ENCODE measurements around the gene RSL24D1.
"Not testable (repeated sequence)": the region's sequence is repeated elsewhere in the genome, so short reads cannot be mapped to it uniquely, and the experiment has no call there.

Gene RSL24D1

DNA sequence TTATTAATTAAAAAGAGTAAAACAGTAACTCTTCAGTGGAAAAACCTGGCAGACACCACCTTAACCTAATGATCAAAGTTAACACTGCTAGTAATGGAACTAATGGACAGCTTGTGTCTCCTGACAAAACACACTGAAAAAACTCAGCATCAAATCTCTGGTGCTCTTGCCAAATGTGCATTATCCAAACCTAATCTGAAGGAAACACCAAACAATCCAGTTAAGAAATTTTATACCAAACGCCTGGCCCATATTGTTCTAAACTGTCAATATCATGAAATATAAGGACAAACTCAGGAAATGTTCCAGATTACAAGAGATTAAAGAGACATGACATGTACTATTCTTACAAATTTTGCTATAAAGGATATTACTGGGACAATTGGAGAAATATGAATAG is 10.4 kb downstream of the RSL24D1 start:
- Mint-ChIP-seq H3K27ac (no peak overlapping the region), H3K36me3 (ENCODE audit: low read depth) (peaks cover 61% of the 10 kb centered on the region), H3K9me3 (no peaks in the 10 kb centered on the region), H3K4me3 (no peak overlapping the region), H3K27me3 (ENCODE audit: low read depth) (no peaks in the 10 kb centered on the region), H3K4me1 (ENCODE audit: low read depth) (peaks cover 24% of the 10 kb centered on the region)
- DNase-seq (ENCODE audit: low spot score), result no peak

DNA sequence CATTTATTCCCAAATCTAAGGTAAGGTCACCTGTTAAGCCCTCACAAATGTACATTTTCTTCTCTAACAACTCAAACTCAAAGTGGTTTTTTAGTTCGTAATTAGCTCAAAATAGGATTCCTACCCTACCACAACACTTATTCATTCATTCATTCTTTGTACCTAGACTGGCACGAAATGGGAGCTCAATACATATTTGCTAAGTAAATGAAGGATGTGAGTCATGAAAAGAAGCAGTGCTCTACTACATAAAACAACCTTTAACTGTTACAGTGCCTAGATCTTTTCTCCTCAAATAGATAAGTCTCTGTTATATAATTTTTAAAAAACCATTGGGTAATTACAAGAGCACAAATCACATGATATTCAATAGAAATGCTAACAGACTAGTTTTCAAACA is 13.1 kb downstream of the RSL24D1 start:
- Mint-ChIP-seq H3K27ac (no peak overlapping the region), H3K4me1 (ENCODE audit: low read depth) (peaks cover 22% of the 10 kb centered on the region)

GRCh38 chr15:55179141-55179540 is 17.6 kb downstream of the RSL24D1 start:
- no peak for DNase-seq (ENCODE audit: low spot score)
- H3K4me3 Mint-ChIP-seq, result no peak overlapping the region
- peaks cover 33% of the 10 kb centered on the region for H3K36me3 Mint-ChIP-seq (ENCODE audit: low read depth)
- no peaks in the 10 kb centered on the region for H3K27me3 Mint-ChIP-seq (ENCODE audit: low read depth)
- no peak overlapping the region for H3K27ac Mint-ChIP-seq
- no peaks in the 10 kb centered on the region for H3K4me1 Mint-ChIP-seq (ENCODE audit: low read depth)
- H3K9me3 Mint-ChIP-seq, result no peaks in the 10 kb centered on the region

More for the DNA sequence above, 13.1 kb downstream of the RSL24D1 start:
- Mint-ChIP-seq H3K4me3 (no peak overlapping the region), H3K27me3 (ENCODE audit: low read depth) (no peaks in the 10 kb centered on the region), H3K9me3 (no peaks in the 10 kb centered on the region), H3K36me3 (ENCODE audit: low read depth) (peaks cover 57% of the 10 kb centered on the region)
- no peak for DNase-seq (ENCODE audit: low spot score)

- Mint-ChIP-seq H3K9me3 (no peaks in the 10 kb centered on the region), H3K27ac (no peak overlapping the region), H3K27me3 (ENCODE audit: low read depth) (no peaks in the 10 kb centered on the region), H3K4me3 (no peak overlapping the region), H3K4me1 (ENCODE audit: low read depth) (peaks cover 2% of the 10 kb centered on the region), H3K36me3 (ENCODE audit: low read depth) (no peaks in the 10 kb centered on the region)
- DNase-seq (ENCODE audit: low spot score), result no peak
These were observed 26.4 kb downstream of the RSL24D1 start for GRCh38 chr15:55170361-55170760.

DNA sequence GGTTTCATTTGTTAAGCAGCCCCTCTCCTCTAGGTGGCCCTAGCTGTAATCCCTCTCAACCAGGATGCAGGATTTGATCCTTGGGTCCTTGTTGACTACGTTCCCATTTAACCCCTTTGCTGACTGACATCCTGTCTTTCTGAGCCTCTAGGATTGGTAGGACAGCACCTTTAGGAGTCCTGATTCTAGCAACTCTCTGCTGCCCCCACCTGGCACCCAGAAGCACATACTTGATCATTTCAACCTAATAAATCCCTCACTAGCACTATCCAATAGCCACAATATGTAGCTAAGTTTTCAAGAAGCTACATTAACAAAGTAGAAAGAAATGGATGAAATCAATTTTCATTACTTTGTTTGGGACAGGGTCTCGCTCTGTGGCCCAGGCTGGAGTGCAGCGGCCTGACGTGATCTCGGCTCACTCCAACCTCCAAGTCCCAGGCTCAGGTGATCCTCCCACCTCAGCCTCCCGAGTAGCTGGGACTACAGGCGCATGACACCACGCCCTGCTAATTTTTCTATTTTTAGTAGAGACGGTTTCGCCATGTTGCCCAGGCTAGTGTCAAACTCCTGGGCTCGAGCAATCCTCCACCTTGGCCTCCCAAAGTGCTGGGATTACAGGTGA is 28.3 kb downstream of the RSL24D1 start:
- Mint-ChIP-seq H3K4me1 (ENCODE audit: low read depth) (peaks cover 2% of the 10 kb centered on the region), H3K4me3 (no peak overlapping the region), H3K27ac (no peak overlapping the region)

GRCh38 chr15:55164284-55164683 is 32.5 kb downstream of the RSL24D1 start:
- Mint-ChIP-seq H3K9me3 (no peaks in the 10 kb centered on the region), H3K36me3 (ENCODE audit: low read depth) (no peaks in the 10 kb centered on the region), H3K4me1 (ENCODE audit: low read depth) (peaks cover 2% of the 10 kb centered on the region), H3K27ac (no peak overlapping the region), H3K27me3 (ENCODE audit: low read depth) (no peaks in the 10 kb centered on the region), H3K4me3 (no peak overlapping the region)
- DNase-seq (ENCODE audit: low spot score), result no peak

More for the DNA sequence above, 28.3 kb downstream of the RSL24D1 start:
- H3K27me3 Mint-ChIP-seq (ENCODE audit: low read depth), result no peaks in the 10 kb centered on the region
- peak; percentile 19 for DNase-seq (ENCODE audit: low spot score)
- no peaks in the 10 kb centered on the region for H3K9me3 Mint-ChIP-seq
- H3K36me3 Mint-ChIP-seq (ENCODE audit: low read depth), result no peaks in the 10 kb centered on the region

GRCh38 chr15:55151631-55152030 is 45.1 kb downstream of the RSL24D1 start:
- no peak for DNase-seq (ENCODE audit: low spot score)
- no peaks in the 10 kb centered on the region for H3K36me3 Mint-ChIP-seq (ENCODE audit: low read depth)
- no peaks in the 10 kb centered on the region for H3K27me3 Mint-ChIP-seq (ENCODE audit: low read depth)
- H3K9me3 Mint-ChIP-seq, result no peaks in the 10 kb centered on the region
- H3K27ac Mint-ChIP-seq, result no peak overlapping the region
- H3K4me3 Mint-ChIP-seq, result no peak overlapping the region
- no peaks in the 10 kb centered on the region for H3K4me1 Mint-ChIP-seq (ENCODE audit: low read depth)

DNA sequence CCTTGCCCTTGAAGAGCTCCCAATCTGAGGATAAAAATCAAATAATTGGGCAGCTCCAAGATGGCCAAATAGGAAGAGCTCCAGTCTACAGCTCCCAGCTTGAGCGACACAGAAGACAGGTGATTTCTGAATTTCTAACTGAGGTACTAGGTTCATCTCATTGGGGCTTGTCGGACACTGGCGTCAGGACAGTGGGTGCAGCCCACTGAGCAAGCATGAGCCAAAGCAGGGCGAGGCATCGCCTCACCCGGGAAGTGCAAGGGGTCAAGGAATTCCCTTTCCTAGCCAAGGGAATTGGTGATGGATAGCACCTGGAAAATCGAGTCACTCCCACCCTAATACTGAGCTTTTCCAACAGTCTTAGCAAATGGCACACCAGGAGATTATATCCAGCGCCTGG is 53.6 kb downstream of the RSL24D1 start:
- H3K4me1 Mint-ChIP-seq (ENCODE audit: low read depth); H3K9me3 Mint-ChIP-seq; DNase-seq (ENCODE audit: low spot score); H3K27ac Mint-ChIP-seq; H3K27me3 Mint-ChIP-seq (ENCODE audit: low read depth); H3K4me3 Mint-ChIP-seq; H3K36me3 Mint-ChIP-seq (ENCODE audit: low read depth): not testable (repeated sequence)

DNA sequence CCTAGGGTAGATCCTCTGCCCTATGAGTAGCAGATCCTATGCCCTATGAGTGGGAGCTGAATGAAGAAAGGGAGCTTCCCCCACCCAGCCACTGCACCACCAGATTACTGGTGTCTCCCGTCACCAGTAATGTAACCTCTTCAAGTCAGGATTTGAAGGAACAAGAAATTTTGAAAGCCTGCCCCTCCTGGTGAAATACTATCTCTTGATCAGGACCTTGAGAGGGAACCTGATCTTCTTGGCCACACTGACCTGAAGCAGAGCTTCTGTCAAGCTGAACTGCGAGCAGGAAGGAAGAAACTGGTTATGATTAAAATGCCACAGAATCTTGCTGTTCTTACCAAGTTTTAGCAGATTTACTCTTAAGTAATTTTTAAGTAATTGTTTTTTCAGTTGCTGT is 62.8 kb downstream of the RSL24D1 start:
- peaks cover 30% of the 10 kb centered on the region for H3K9me3 Mint-ChIP-seq
- H3K36me3 Mint-ChIP-seq (ENCODE audit: low read depth), result no peaks in the 10 kb centered on the region
- H3K27me3 Mint-ChIP-seq (ENCODE audit: low read depth), result peaks cover 4% of the 10 kb centered on the region
- H3K4me3 Mint-ChIP-seq, result no peak overlapping the region
- no peak overlapping the region for H3K27ac Mint-ChIP-seq
- no peaks in the 10 kb centered on the region for H3K4me1 Mint-ChIP-seq (ENCODE audit: low read depth)
- no peak for DNase-seq (ENCODE audit: low spot score)

DNA sequence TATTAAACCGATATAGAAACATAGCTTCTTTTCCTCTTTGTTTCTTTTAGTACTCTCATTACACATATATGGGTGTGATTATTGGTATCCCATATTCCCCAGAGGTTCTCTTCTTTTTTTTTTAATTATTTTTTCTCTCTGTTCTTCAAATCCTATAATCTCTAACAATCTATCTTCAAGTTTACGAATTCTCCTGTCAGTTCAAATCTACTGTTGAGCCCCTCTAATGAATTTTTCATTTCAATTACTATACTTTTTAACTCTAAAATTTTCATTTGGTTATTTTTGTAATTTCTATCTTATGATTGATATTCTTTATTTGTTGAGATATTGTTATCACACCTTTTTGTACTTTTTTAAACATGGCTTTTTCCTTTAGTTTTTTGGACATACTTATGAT is 64.1 kb downstream of the RSL24D1 start:
- H3K9me3 Mint-ChIP-seq, result peaks cover 25% of the 10 kb centered on the region
- H3K36me3 Mint-ChIP-seq (ENCODE audit: low read depth), result no peaks in the 10 kb centered on the region
- no peak for DNase-seq (ENCODE audit: low spot score)
- H3K4me3 Mint-ChIP-seq, result no peak overlapping the region
- no peaks in the 10 kb centered on the region for H3K4me1 Mint-ChIP-seq (ENCODE audit: low read depth)
- no peak overlapping the region for H3K27ac Mint-ChIP-seq
- H3K27me3 Mint-ChIP-seq (ENCODE audit: low read depth), result no peaks in the 10 kb centered on the region
